Measurements from ENCODE around the gene PFDN6. TPM values are rescaled to one million over a fixed set of nuclear protein-coding genes. Genes with fewer than 3 reads are reported as not detected.

Gene PFDN6
- polyA plus RNA-seq, 1 experiment: 49.0 TPM

GRCh38 chr6:33297406-33297955 lies 8.1 kb downstream of the PFDN6 start:
- no peak for DNase-seq (ENCODE audit: low read depth)
- peaks cover 13% of the 10 kb centered on the region for H3K36me3 ChIP-seq (ENCODE audit: control insufficient read depth, insufficient read depth, low read length)
- POLR2A ChIA-PET: no interaction called here
- TF ChIP-seq CTCF (IDR thresholded peaks at IDR 0.05; ENCODE audit: insufficient read depth, low read depth, low read length): no peak
- H3K4me3 ChIP-seq (ENCODE audit: low read depth, low read length): peak overlapping the region; percentile 81
- H3K27me3 ChIP-seq (ENCODE audit: control insufficient read depth, insufficient read depth, low read length): no peaks in the 10 kb centered on the region
- CTCF ChIA-PET: interaction anchor here (0.6 to 1.2 kb wide), 3 partner anchors 20 to 283 kb away, joined by 3 to 4 read pairs (median 3); partner anchors contain the start of genes B3GALT4 and HSD17B8

- ChIA-PET CTCF (interaction anchor here (0.6 to 2.3 kb wide), 5 partner anchors 8 to 284 kb away, joined by 3 to 21 read pairs (median 4); partner anchors contain the start of genes B3GALT4, HSD17B8, PFDN6 and WDR46), POLR2A (interaction anchor here (0.6 kb wide), 2 partner anchors 98 to 119 kb away, joined by 3 to 24 read pairs; no protein-coding TSS in a partner anchor)
- peak overlapping the region; percentile 81 for H3K4me3 ChIP-seq (ENCODE audit: low read depth, low read length)
- H3K27me3 ChIP-seq (ENCODE audit: control insufficient read depth, insufficient read depth, low read length): no peaks in the 10 kb centered on the region
- peaks cover 12% of the 10 kb centered on the region for H3K36me3 ChIP-seq (ENCODE audit: control insufficient read depth, insufficient read depth, low read length)
- DNase-seq (ENCODE audit: low read depth): no peak
- TF ChIP-seq CTCF (IDR thresholded peaks at IDR 0.05; ENCODE audit: insufficient read depth, low read depth, low read length): no peak
Measured at GRCh38 chr6:33297956-33298772, 8.8 kb downstream of the PFDN6 start.

- Histone ChIP-seq H3K4me3 (ENCODE audit: low read depth, low read length) (peak within 1 kb of the TSS; percentile 81), H3K27me3 (ENCODE audit: control insufficient read depth, insufficient read depth, low read length) (no peaks in the 10 kb centered on the region), H3K36me3 (ENCODE audit: control insufficient read depth, insufficient read depth, low read length) (peaks cover 10% of the 10 kb centered on the region)
- CTCF ChIA-PET: interaction anchor here (0.7 to 2.3 kb wide), 9 partner anchors 9 to 182 kb away, joined by 3 to 21 read pairs (median 5); partner anchors contain the start of genes B3GALT4, PFDN6 and WDR46
- DNase-seq (ENCODE audit: low read depth): no peak
- TF ChIP-seq CTCF (IDR thresholded peaks at IDR 0.05; ENCODE audit: insufficient read depth, low read depth, low read length): no peak
- POLR2A ChIA-PET: no interaction called here
Measured at GRCh38 chr6:33298773-33299236, 9.4 kb downstream of the PFDN6 start, which contains the start of gene RGL2. RGL2 (minus strand) TSS chr6:33298942; CDS start chr6:33298610, 332 bp downstream.

GRCh38 chr6:33299237-33299944 lies 10.0 kb downstream of the PFDN6 start:
- ChIA-PET CTCF (interaction anchor here (0.6 to 2.3 kb wide), 13 partner anchors 8 to 183 kb away, joined by 3 to 21 read pairs (median 5); partner anchors contain the start of genes B3GALT4, PFDN6, RPS18 and VPS52), POLR2A (no interaction called here)
- H3K27me3 ChIP-seq (ENCODE audit: control insufficient read depth, insufficient read depth, low read length): no peaks in the 10 kb centered on the region
- peak overlapping the region; percentile 81 for H3K4me3 ChIP-seq (ENCODE audit: low read depth, low read length)
- H3K36me3 ChIP-seq (ENCODE audit: control insufficient read depth, insufficient read depth, low read length): peaks cover 14% of the 10 kb centered on the region
- DNase-seq (ENCODE audit: low read depth): no peak
- TF ChIP-seq CTCF (IDR thresholded peaks at IDR 0.05; ENCODE audit: insufficient read depth, low read depth, low read length): peak; percentile 86
